ENCODE results near the gene OLFM1.
"Not testable (repeated sequence)": the region's sequence is repeated elsewhere in the genome, so short reads cannot be mapped to it uniquely, and the experiment has no call there.

OLFM1 gene

GRCh38 chr9:135135929-135136315, 48.5 kb downstream of the OLFM1 start:
- no peak for DNase-seq

- no peak for DNase-seq
Observed at GRCh38 chr9:135136481-135136880, 49.0 kb downstream of the OLFM1 start.

- no peak for DNase-seq
Observed at GRCh38 chr9:135136991-135137832, 49.7 kb downstream of the OLFM1 start.

GRCh38 chr9:135138078-135138855, 50.8 kb downstream of the OLFM1 start:
- DNase-seq = no peak

GRCh38 chr9:135139366-135139959, 52.0 kb downstream of the OLFM1 start:
- DNase-seq = no peak

GRCh38 chr9:135141183-135141774, 53.8 kb downstream of the OLFM1 start:
- DNase-seq = no peak

GRCh38 chr9:135144581-135145170, 57.2 kb downstream of the OLFM1 start:
- no peak for DNase-seq

GRCh38 chr9:135145312-135145711, 57.8 kb downstream of the OLFM1 start:
- no peak for DNase-seq

- no peak for DNase-seq
Observed at GRCh38 chr9:135146241-135146640, 58.8 kb downstream of the OLFM1 start.

- no peak for DNase-seq
Observed at GRCh38 chr9:135146766-135147473, 59.5 kb downstream of the OLFM1 start.

- DNase-seq = no peak
Observed at GRCh38 chr9:135147474-135147805, 60.0 kb downstream of the OLFM1 start.

- DNase-seq = no peak
Observed at GRCh38 chr9:135147938-135148337, 60.5 kb downstream of the OLFM1 start.

GRCh38 chr9:135148386-135148785, 60.9 kb downstream of the OLFM1 start:
- DNase-seq = no peak

- not testable (repeated sequence) for DNase-seq
Observed at GRCh38 chr9:135149901-135150300, 62.4 kb downstream of the OLFM1 start.

GRCh38 chr9:135150981-135151380, 63.5 kb downstream of the OLFM1 start:
- no peak for DNase-seq

- no peak for DNase-seq
Observed at GRCh38 chr9:135151757-135152613, 64.5 kb downstream of the OLFM1 start.

- no peak for DNase-seq
Observed at GRCh38 chr9:135152614-135153334, 65.3 kb downstream of the OLFM1 start.

GRCh38 chr9:135154050-135154615, 66.7 kb downstream of the OLFM1 start:
- DNase-seq = no peak

GRCh38 chr9:135155396-135155795, 67.9 kb downstream of the OLFM1 start:
- DNase-seq = no peak

All from stimulated activated CD4-positive, alpha-beta T cell treated with anti-CD3 and anti-CD28 coated beads, Interleukin-4, amount 100 ng/mL, for 1 hour (primary cell).